Nephron (organoid): ENCODE measurements around the gene NR1D2.

Experiments
- H3K27ac Mint-ChIP-seq, 3 experiments: 2 replicates each; pipeline ENCODE4 v1.8.0; 2020; ENCODE audit warnings: mixed read lengths in 3 of 3, mild to moderate bottlenecking in 2 of 3, moderate library complexity in 1 of 3
- H3K27me3 Mint-ChIP-seq: 2 replicates; pipeline ENCODE4 v1.8.0; 2021; ENCODE audit warnings: low read depth, mild to moderate bottlenecking, moderate library complexity, mixed read lengths
- H3K36me3 Mint-ChIP-seq: 2 replicates; pipeline ENCODE4 v1.8.0; 2020; ENCODE audit warnings: low read depth, mixed read lengths
- H3K4me1 Mint-ChIP-seq: 2 replicates; pipeline ENCODE4 v1.8.0; 2020; ENCODE audit warnings: mixed read lengths
- H3K4me3 Mint-ChIP-seq, 3 experiments: 2 replicates each; pipeline ENCODE4 v1.8.0; 2020; ENCODE audit warnings: mild to moderate bottlenecking in 3 of 3, mixed read lengths in 3 of 3, moderate library complexity in 2 of 3
- H3K9me3 Mint-ChIP-seq: 2 replicates; pipeline ENCODE4 v1.8.0; 2020; ENCODE audit warnings: mixed read lengths
- TF ChIP-seq, protein P1 (sequence below), 3 experiments: fragments of 200-600 bp; sonication (generic); IDR thresholded peaks; one replicate each; pipeline ENCODE4 v1.5.0; 2021; ENCODE audit warnings: antibody characterized with exemption in 3 of 3; ENCODE audit not compliant: unreplicated experiment in 3 of 3

Gene NR1D2

DNA sequence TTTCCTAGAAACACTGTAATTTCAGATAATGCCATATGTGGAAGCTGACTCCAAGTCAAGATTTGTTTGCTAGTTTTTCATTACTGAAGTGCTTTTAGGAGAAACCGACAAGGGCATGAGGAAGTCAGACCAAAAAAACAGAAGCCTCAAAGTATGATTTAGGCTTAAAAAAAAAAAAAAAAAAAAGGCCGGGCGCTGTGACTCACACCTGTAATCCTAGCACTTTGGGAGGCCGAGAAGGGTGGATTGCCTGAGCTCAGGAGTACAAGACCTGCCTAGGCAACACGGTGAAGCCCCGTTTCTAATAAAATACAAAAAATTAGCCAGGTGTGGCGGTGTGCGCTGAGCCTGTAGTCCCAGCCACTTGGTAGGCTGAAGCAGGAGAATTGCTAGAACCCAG lies 16.6 kb upstream of the NR1D2 start:
- TF ChIP-seq, protein P1, sequence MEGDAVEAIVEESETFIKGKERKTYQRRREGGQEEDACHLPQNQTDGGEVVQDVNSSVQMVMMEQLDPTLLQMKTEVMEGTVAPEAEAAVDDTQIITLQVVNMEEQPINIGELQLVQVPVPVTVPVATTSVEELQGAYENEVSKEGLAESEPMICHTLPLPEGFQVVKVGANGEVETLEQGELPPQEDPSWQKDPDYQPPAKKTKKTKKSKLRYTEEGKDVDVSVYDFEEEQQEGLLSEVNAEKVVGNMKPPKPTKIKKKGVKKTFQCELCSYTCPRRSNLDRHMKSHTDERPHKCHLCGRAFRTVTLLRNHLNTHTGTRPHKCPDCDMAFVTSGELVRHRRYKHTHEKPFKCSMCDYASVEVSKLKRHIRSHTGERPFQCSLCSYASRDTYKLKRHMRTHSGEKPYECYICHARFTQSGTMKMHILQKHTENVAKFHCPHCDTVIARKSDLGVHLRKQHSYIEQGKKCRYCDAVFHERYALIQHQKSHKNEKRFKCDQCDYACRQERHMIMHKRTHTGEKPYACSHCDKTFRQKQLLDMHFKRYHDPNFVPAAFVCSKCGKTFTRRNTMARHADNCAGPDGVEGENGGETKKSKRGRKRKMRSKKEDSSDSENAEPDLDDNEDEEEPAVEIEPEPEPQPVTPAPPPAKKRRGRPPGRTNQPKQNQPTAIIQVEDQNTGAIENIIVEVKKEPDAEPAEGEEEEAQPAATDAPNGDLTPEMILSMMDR (IDR thresholded peaks at IDR 0.05; ENCODE audit: unreplicated experiment in 3 of 3), result no peak
- no peaks in the 10 kb centered on the region for H3K9me3 Mint-ChIP-seq
- H3K36me3 Mint-ChIP-seq, result peaks cover 14% of the 10 kb centered on the region

DNA sequence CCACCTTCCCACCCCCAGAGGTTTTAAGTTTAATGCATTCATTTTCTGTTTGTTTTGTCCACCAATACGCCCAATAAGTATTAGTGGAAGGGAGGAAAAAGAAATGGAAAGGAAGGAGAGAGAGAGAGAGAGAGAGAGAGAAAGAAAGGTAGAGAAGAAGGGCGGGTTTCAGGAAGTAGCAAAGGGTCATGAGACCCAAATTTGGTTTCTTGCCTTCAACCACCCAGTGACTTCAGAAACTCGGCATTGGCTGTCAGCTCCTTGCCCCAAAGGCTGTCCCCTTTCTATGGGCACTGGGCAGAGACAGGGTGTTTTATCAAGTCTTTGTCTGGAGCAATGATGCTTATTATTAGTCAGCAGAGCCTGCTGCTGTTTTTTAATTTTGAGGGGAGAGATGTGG lies 13.5 kb upstream of the NR1D2 start:
- H3K4me1 Mint-ChIP-seq, result no peaks in the 10 kb centered on the region
- no peaks in the 10 kb centered on the region for H3K36me3 Mint-ChIP-seq
- no peak overlapping the region for H3K27ac Mint-ChIP-seq
- H3K4me3 Mint-ChIP-seq, result no peak overlapping the region
- H3K27me3 Mint-ChIP-seq, result peaks cover 3% of the 10 kb centered on the region
- TF ChIP-seq, protein P1 (IDR thresholded peaks at IDR 0.05; ENCODE audit: unreplicated experiment in 3 of 3), result no peak
- H3K9me3 Mint-ChIP-seq, result no peaks in the 10 kb centered on the region

More for the DNA sequence above, 16.6 kb upstream of the NR1D2 start:
- Mint-ChIP-seq H3K27ac (no peak overlapping the region), H3K27me3 (peaks cover 3% of the 10 kb centered on the region), H3K4me1 (peaks cover 6% of the 10 kb centered on the region), H3K4me3 (no peak overlapping the region)

DNA sequence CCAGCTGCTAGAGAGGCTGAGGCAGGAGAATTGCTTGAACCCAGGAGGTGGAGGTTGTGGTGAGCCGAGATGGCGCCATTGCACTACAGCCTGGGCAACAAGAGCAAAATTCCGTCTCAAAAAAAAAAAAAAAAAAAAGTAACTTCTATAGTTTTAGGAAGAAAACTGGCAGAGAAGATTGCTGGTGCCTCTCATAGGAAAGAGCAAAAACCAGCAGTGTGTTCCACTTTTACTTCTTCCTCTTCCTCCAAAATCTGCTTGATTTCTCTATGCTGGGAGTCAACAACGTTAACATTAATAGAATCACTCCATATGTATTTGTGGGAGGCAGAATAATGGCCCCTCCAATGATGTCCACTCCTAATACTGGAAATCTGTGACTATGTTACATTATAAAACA lies 12.5 kb upstream of the NR1D2 start:
- no peak overlapping the region for H3K27ac Mint-ChIP-seq
- no peaks in the 10 kb centered on the region for H3K9me3 Mint-ChIP-seq
- H3K4me1 Mint-ChIP-seq, result no peaks in the 10 kb centered on the region
- peaks cover 3% of the 10 kb centered on the region for H3K27me3 Mint-ChIP-seq
- no peaks in the 10 kb centered on the region for H3K36me3 Mint-ChIP-seq
- H3K4me3 Mint-ChIP-seq, result no peak overlapping the region
- TF ChIP-seq, protein P1 (IDR thresholded peaks at IDR 0.05; ENCODE audit: unreplicated experiment in 3 of 3), result no peak

DNA sequence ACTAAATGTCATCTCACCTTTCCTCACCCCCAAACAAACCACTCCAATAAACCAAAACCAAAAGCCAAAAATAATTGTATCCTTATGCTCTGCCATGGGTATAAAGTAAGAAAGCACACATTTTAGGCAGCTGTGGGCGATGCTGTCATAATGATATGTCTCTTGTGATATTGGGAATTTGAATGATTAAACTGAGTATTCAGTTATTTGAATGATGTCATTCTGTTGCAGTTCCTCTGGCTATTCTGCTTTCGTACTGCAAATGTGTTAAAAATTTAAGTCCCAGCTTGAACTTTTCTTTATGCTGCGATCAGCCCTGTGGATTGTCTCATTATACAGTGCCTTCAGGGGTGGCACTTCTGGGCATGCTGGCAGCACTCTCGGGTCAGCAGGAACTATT lies 10.8 kb upstream of the NR1D2 start:
- Mint-ChIP-seq H3K27me3 (peaks cover 9% of the 10 kb centered on the region), H3K36me3 (no peaks in the 10 kb centered on the region), H3K9me3 (no peaks in the 10 kb centered on the region), H3K4me3 (no peak overlapping the region), H3K4me1 (no peaks in the 10 kb centered on the region), H3K27ac (no peak overlapping the region)
- TF ChIP-seq, protein P1 (IDR thresholded peaks at IDR 0.05; ENCODE audit: unreplicated experiment in 3 of 3), result no peak

DNA sequence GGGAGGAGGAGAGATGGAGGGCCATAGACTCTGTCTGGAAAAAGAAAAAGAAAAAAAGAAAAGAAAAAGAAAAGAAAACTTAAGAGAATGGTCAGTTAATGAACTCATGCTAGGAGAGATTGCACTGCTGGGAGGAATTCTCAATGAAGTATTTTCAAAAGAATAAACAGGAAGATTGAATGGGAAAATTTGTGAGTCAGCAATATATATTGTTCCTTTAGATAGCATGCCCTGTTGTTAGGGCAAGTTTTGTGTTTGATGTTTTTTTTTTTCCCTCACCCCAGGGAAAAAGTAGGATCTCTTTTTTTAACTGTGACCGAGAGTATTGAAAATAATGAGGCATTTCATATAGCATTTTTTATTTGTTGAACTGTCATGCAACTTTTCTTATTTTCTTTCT lies 7.8 kb upstream of the NR1D2 start:
- no peak overlapping the region for H3K4me3 Mint-ChIP-seq

DNA sequence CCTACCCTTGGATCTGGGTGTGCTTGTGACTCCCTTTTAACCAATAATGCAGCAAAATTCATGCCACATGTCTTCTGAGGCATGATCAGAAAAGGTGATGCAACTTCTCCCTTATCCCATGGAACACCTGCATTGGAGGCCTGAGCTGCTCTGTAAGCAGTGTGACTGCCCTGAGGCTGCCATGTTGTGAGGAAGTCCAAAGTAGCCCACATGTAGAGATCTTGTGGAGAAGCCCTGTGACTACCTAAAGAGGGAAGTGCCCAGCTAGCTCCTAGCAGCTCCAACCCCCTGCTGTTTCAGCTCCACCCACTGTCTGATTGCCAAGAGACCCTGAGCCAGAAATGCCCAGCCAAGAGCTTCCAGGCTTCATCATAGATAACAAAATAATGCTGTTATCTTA lies 6.4 kb upstream of the NR1D2 start:
- H3K9me3 Mint-ChIP-seq, result no peaks in the 10 kb centered on the region
- H3K36me3 Mint-ChIP-seq, result no peaks in the 10 kb centered on the region
- TF ChIP-seq, protein P1 (IDR thresholded peaks at IDR 0.05; ENCODE audit: unreplicated experiment in 3 of 3), result no peak
- peaks cover 3% of the 10 kb centered on the region for H3K4me1 Mint-ChIP-seq
- H3K4me3 Mint-ChIP-seq, result no peak overlapping the region
- H3K27me3 Mint-ChIP-seq, result peaks cover 13% of the 10 kb centered on the region
- H3K27ac Mint-ChIP-seq, result no peak overlapping the region

More for the DNA sequence above, 7.8 kb upstream of the NR1D2 start:
- peaks cover 6% of the 10 kb centered on the region for H3K27me3 Mint-ChIP-seq
- TF ChIP-seq, protein P1 (IDR thresholded peaks at IDR 0.05; ENCODE audit: unreplicated experiment in 3 of 3), result no peak
- H3K4me1 Mint-ChIP-seq, result no peaks in the 10 kb centered on the region
- no peak overlapping the region for H3K27ac Mint-ChIP-seq
- H3K9me3 Mint-ChIP-seq, result no peaks in the 10 kb centered on the region
- H3K36me3 Mint-ChIP-seq, result no peaks in the 10 kb centered on the region
